C4-2B (cell line): ENCODE results near the gene SNX15.

ENCODE experiments used
- H3K27ac ChIP-seq: fragments of 450-650 bp; 2 replicates; pipeline ENCODE4 v1.5.1; 2017
- ZFX ChIP-seq: fragments of 450-650 bp; IDR thresholded peaks from 2 replicates; pipeline ENCODE4 v1.6.1; 2017
- TF ChIP-seq, protein P1 (sequence below): fragments of 450-650 bp; conservative IDR thresholded peaks from 2 replicates; pipeline ENCODE4 v1.5.1; 2017; ENCODE audit warnings: mild to moderate bottlenecking

SNX15 gene

DNA sequence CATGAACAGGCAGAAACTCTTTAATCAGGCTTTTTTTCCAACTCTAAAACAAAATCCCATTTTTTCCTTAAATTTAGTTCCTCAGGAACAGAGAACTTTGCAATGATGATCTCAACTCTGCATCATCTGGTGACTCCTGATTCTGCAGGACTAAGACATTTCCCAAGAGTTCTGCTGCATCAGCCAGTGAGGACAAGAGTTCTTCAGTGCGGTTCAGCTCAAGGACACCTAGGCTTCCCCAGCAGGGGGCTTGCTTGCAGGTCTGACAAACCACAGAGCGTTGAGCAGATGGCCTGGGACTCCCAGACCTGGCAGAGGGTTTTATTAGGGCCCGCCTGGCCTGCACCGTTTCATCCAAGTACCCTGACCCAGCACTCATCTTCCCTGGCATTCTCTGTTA, 50.2 kb downstream of the SNX15 start:
- no peak overlapping the region for H3K27ac ChIP-seq
- TF ChIP-seq ZFX, result no peak
- TF ChIP-seq, protein P1, sequence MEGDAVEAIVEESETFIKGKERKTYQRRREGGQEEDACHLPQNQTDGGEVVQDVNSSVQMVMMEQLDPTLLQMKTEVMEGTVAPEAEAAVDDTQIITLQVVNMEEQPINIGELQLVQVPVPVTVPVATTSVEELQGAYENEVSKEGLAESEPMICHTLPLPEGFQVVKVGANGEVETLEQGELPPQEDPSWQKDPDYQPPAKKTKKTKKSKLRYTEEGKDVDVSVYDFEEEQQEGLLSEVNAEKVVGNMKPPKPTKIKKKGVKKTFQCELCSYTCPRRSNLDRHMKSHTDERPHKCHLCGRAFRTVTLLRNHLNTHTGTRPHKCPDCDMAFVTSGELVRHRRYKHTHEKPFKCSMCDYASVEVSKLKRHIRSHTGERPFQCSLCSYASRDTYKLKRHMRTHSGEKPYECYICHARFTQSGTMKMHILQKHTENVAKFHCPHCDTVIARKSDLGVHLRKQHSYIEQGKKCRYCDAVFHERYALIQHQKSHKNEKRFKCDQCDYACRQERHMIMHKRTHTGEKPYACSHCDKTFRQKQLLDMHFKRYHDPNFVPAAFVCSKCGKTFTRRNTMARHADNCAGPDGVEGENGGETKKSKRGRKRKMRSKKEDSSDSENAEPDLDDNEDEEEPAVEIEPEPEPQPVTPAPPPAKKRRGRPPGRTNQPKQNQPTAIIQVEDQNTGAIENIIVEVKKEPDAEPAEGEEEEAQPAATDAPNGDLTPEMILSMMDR, result no peak

GRCh38 chr11:65078151-65078550, 50.9 kb downstream of the SNX15 start:
- TF ChIP-seq ZFX, result no peak
- TF ChIP-seq, protein P1, result peak; percentile 78
- H3K27ac ChIP-seq, result no peak overlapping the region

DNA sequence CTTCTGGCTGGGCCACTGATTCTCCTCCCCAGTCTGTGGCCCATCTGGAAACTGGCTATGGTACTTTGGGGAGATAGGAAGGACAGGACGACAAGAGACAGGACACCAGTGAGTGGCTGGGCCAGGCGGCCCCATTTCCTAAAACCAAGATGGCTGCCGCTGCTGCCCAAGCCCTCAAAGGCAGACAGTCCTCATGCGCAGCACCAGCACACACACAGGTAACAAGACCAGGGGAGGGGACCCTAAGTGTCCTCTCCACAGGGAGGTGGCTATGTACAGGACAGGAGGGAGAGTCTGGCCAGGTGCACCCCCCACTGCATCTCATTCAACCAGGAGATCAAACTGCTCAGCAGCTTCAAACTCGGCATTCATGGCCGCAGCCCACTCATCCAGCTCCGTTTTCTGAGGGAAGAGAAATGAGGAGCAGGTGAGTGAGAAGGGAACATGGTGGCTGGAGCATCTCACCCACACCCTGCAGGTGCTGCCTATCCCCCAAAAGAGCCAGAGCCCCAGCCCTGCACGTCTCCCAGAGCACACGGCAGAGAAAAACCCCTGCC, 51.6 kb downstream of the SNX15 start:
- no peak overlapping the region for H3K27ac ChIP-seq
- no peak for TF ChIP-seq ZFX
- TF ChIP-seq, protein P1, result no peak

DNA sequence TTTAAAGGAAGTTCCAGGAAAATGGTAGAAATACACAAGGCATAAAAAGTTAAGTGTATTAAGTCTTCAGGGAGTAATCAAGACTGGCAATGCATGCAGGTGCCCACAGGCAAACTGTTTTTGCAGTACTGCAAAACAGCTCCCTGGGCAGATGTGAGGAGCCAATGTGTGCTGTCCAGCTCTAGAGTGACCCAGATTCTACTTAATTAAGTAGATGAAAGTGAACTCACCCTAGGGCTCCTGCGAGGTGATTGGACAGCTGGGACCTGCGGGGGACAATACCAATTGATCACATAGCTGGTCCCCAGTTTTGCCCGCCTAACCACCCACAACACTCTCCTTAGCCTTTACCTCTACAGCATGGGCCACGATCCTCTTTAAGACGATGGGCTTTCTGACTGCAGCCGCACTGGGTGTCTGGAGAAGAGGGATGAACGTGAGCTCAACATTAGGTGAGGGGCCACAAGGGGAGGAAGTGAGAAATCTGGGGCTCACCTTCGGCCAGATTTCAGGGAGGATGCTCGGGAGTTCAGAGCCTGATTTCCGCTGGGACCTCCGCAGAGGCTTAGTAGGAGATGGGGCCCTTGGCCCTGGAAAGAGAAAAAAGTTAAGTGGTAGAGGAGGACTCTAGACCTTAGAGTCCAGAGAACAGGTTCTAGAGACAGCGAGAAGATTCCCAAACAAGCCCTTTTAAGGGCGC, 56.0 kb downstream of the SNX15 start:
- TF ChIP-seq, protein P1, result no peak
- no peak for TF ChIP-seq ZFX
- H3K27ac ChIP-seq, result peak overlapping the region; percentile 91

- peak within 1 kb of the TSS; percentile 91 for H3K27ac ChIP-seq
- TF ChIP-seq ZFX, result peak; percentile 53; the same call in 1 of the 2 replicates
- TF ChIP-seq, protein P1, result no peak
Observed at GRCh38 chr11:65083834-65084597, 56.8 kb downstream of the SNX15 start, which contains the start of the genes CDCA5 and ZFPL1. Gene CDCA5, minus strand, starts transcription at chr11:65084040. Its CDS starts 62 bp downstream, at chr11:65083978. Gene ZFPL1, plus strand, starts transcription at chr11:65084222. Its CDS starts 477 bp downstream, at chr11:65084699.

DNA sequence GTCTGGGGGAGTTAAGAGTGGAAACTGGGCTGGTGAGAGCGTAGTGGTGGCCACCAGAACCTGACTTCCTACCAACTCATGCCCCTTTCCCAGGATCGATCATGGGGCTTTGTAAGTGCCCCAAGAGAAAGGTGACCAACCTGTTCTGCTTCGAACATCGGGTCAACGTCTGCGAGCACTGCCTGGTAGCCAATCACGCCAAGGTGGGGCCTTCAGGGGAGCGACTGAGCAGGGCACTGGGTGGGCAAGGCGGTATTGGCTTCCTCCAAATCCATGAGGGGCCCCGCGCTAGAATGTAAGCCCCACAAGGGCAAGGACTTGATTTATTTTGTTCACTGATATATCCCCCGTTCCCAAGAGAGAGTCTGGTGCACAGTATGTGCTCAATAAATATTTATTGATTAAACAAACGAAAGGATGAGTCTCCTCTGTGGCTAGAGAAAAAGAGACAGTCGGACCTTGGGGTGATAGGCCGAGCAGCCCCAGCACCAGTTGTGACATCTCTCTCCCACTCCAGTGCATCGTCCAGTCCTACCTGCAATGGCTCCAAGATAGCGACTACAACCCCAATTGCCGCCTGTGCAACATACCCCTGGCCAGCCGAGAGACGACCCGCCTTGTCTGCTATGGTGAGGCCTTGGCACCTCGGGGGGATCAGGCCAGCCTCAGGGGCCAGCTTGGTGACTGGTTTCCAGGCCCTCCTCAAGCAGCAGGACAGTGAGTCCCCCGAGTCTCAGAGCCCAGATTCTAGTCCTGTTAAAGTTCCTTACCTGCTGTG, 57.5 kb downstream of the SNX15 start:
- TF ChIP-seq, protein P1, result no peak
- no peak for TF ChIP-seq ZFX

More for the DNA sequence above, 57.5 kb downstream of the SNX15 start:
- H3K27ac ChIP-seq, result peak overlapping the region; percentile 91
